ENCODE measurements around the gene DUSP28. TPM values are rescaled to one million over a fixed set of nuclear protein-coding genes. Genes with fewer than 3 reads are reported as not detected.

Gene DUSP28
- total and polyA plus RNA-seq, 2 donors from 2014 or later = 5.9 to 7.0 TPM

GRCh38 chr2:240522406-240522805 lies 37.8 kb upstream of the DUSP28 start:
- FAIRE-seq = no peak
- H3K9ac ChIP-seq (ENCODE audit: low read length in 3 of 3) = no peak overlapping the region
- H3K9me3 ChIP-seq (ENCODE audit: control insufficient read depth in 2 of 3, insufficient read depth in 1 of 3, low read length in 3 of 3) = no peaks in the 10 kb centered on the region
- peaks cover 0 to 5% (median 0%) of the 10 kb centered on the region in 3 donors for H3K36me3 ChIP-seq (ENCODE audit: control insufficient read depth in 2 of 3, insufficient read depth in 3 of 3, low read length in 3 of 3)
- H3K27me3 ChIP-seq (ENCODE audit: control insufficient read depth, insufficient read depth, low read length) = peaks cover 3% of the 10 kb centered on the region
- peak in 1 of 5 donors; percentile 31 for DNase-seq
- TF ChIP-seq CTCF (IDR thresholded peaks at IDR 0.05; ENCODE audit: borderline replicate concordance, extremely low read depth, insufficient read depth) = no peak
- intact Hi-C loops (cut with DNase I) = no loop called here
- H3K4me3 ChIP-seq (ENCODE audit: low read length in 3 of 3) = no peak overlapping the region
- no peak overlapping the region for H3K27ac ChIP-seq (ENCODE audit: low read depth in 2 of 2, low read length in 2 of 2)
- H3K4me1 ChIP-seq (ENCODE audit: control insufficient read depth in 2 of 3, insufficient read depth in 2 of 3, low read depth in 1 of 3, low read length in 3 of 3) = no peaks in the 10 kb centered on the region

GRCh38 chr2:240523451-240524281 lies 36.5 kb upstream of the DUSP28 start:
- TF ChIP-seq CTCF (IDR thresholded peaks at IDR 0.05; ENCODE audit: borderline replicate concordance, extremely low read depth, insufficient read depth) = no peak
- Histone ChIP-seq H3K9me3 (ENCODE audit: control insufficient read depth in 2 of 3, insufficient read depth in 1 of 3, low read length in 3 of 3) (no peaks in the 10 kb centered on the region), H3K9ac (ENCODE audit: low read length in 3 of 3) (no peak overlapping the region), H3K27me3 (ENCODE audit: control insufficient read depth, insufficient read depth, low read length) (peaks cover 3% of the 10 kb centered on the region), H3K4me1 (ENCODE audit: control insufficient read depth in 2 of 3, insufficient read depth in 2 of 3, low read depth in 1 of 3, low read length in 3 of 3) (no peaks in the 10 kb centered on the region), H3K36me3 (ENCODE audit: control insufficient read depth in 2 of 3, insufficient read depth in 3 of 3, low read length in 3 of 3) (peaks cover 0 to 5% (median 0%) of the 10 kb centered on the region in 3 donors), H3K27ac (ENCODE audit: low read depth in 2 of 2, low read length in 2 of 2) (no peak overlapping the region), H3K4me3 (ENCODE audit: low read length in 3 of 3) (no peak overlapping the region)
- intact Hi-C loops (cut with DNase I) = no loop called here
- FAIRE-seq (no peak), DNase-seq (peak in 1 of 5 donors; percentile 26)

DNA sequence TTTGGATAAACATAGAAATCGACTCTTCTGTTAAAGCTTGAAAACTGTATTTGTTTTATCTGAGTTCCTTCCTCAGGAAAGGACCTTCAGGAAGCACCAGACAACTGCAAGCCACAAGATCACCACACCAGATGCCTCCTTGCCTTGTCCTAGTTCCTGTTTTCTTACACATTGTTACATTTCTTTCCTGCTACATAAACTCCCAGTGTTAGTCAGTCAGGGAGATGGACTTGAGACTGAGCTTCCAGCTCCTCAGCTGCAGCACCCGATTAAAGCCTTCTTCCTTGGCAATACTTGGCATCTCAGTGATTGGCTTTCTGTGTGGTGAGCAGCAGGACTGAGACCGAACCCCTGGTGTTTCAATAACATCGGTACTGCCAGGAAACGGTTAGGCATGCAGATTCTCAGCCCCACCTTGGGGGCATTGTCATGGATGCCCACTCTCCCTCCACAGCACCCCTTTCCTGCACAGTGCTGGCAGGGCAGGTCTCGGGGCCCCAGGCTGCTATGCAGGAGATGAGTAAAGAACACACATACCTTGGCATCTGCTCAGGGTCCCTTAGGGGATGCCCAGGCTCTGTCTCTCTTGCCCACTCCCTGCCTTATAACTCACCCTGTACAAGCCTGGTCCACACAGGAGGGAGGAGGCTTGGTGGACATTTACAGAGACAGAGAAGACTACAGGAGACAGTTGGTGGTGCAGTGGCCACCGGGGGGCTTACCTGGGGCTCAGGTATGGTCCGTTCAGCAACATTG lies 35.0 kb upstream of the DUSP28 start:
- no peak for TF ChIP-seq CTCF (IDR thresholded peaks at IDR 0.05; ENCODE audit: borderline replicate concordance, extremely low read depth, insufficient read depth)
- Histone ChIP-seq H3K9me3 (ENCODE audit: control insufficient read depth in 2 of 3, insufficient read depth in 1 of 3, low read length in 3 of 3) (no peaks in the 10 kb centered on the region), H3K27me3 (ENCODE audit: control insufficient read depth, insufficient read depth, low read length) (peaks cover 3% of the 10 kb centered on the region), H3K4me1 (ENCODE audit: control insufficient read depth in 2 of 3, insufficient read depth in 2 of 3, low read depth in 1 of 3, low read length in 3 of 3) (no peaks in the 10 kb centered on the region), H3K27ac (ENCODE audit: low read depth in 2 of 2, low read length in 2 of 2) (no peak overlapping the region), H3K9ac (ENCODE audit: low read length in 3 of 3) (no peak overlapping the region), H3K36me3 (ENCODE audit: control insufficient read depth in 2 of 3, insufficient read depth in 3 of 3, low read length in 3 of 3) (peaks cover 0 to 5% (median 0%) of the 10 kb centered on the region in 3 donors), H3K4me3 (ENCODE audit: low read length in 3 of 3) (no peak overlapping the region)
- FAIRE-seq (no peak), DNase-seq (no peak)
- intact Hi-C loops (cut with DNase I) = no loop called here

All from kidney (tissue), 14 donors.